Gastrocnemius medialis (tissue), 4 donors: ENCODE data around the gene DYNC2LI1.

Source experiments
- CTCF ChIP-seq, 5 experiments: fragments of 450-650 bp in 3 of 5; fragments of 200-600 bp in 2 of 5; sonication (generic) in 2 of 5; IDR thresholded peaks in 4 of 5; conservative IDR thresholded peaks in 1 of 5; 1 replicate in 4 of 5; 2 replicates in 1 of 5; pipeline ENCODE4 v1.5.1; 2016 to 2019; ENCODE audit warnings: antibody characterized with exemption in 5 of 5, mild to moderate bottlenecking in 3 of 5, moderate library complexity in 3 of 5
- POLR2A ChIP-seq, 2 donors: fragments of 450-650 bp; IDR thresholded peaks; one replicate each; pipeline ENCODE4 v1.6.1; 2017; ENCODE audit warnings: antibody characterized with exemption in 2 of 2, mild to moderate bottlenecking in 2 of 2, moderate library complexity in 2 of 2

GRCh38 chr2:43823751-43824150 lies 49.9 kb downstream of the DYNC2LI1 start:
- no peak for TF ChIP-seq CTCF (IDR thresholded peaks at IDR 0.05 in 4 of 5, conservative IDR thresholded peaks at IDR 0.05 in 1 of 5)
- no peak for TF ChIP-seq POLR2A (IDR thresholded peaks at IDR 0.05)
